Superior temporal gyrus (tissue), 1 donor: Measurements from ENCODE around the gene E4F1.
"Not testable (repeated sequence)": the region's sequence is repeated elsewhere in the genome, so short reads cannot be mapped to it uniquely, and the experiment has no call there.

Source experiments
- DNase-seq: peaks from one replicate; pipeline ENCODE4 v3.0.0-alpha.2; 2016; ENCODE audit errors: extremely low spot score

The E4F1 gene

GRCh38 chr16:2190002-2190658, 33.3 kb upstream of the E4F1 start:
- no peak for DNase-seq

DNA sequence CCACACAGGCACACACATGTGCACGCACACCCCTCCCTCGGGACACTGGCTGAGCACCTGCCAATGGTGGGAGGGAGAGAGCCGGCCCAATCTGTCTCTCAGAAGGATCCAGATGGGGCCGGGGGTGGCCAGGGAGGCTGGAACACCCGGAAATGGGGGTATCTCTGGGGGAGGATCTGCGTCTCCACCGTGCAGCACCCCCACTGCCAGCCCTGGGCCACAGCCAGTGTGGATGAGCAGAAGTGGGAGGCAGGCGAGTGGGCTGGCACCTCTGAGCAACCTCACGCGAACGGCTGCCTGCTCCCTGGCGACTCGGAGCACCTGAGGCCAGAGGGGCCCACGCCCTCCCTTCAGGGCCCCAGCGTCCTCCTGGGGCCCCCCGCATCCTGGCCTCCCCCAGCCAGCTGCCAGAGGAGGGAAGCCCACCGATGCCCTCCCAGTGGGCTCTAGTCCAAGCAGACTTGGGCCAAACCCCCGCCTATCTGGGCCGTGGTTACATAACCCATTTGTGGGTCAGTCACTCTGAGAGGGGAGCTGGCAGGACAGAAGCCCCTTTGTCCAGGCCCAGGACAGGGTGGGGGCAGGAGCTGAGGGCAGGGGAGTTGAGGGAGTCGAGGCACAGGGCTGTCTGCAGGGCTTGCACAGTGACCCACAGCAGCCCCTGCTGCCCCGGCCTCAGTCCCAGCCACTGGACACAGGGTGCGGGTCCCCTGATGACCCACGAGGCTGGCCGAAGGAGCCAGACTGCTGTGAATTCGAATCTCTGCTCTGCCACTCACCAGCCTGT, 32.5 kb upstream of the E4F1 start:
- DNase-seq: peak; percentile 41

DNA sequence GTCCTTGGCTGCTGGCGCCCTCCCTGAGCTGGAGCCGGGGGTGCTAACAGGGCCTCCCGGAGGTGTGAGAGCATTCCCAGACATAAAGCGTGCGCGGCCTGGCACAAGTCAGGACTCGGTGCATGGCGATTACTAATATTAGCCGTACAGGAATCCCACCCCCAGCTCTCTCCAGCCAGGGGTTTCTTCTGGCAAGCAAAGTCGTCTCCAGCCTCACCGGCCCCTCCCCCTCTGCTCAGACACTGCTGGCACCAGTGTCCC, 32.0 kb upstream of the E4F1 start:
- no peak for DNase-seq

DNA sequence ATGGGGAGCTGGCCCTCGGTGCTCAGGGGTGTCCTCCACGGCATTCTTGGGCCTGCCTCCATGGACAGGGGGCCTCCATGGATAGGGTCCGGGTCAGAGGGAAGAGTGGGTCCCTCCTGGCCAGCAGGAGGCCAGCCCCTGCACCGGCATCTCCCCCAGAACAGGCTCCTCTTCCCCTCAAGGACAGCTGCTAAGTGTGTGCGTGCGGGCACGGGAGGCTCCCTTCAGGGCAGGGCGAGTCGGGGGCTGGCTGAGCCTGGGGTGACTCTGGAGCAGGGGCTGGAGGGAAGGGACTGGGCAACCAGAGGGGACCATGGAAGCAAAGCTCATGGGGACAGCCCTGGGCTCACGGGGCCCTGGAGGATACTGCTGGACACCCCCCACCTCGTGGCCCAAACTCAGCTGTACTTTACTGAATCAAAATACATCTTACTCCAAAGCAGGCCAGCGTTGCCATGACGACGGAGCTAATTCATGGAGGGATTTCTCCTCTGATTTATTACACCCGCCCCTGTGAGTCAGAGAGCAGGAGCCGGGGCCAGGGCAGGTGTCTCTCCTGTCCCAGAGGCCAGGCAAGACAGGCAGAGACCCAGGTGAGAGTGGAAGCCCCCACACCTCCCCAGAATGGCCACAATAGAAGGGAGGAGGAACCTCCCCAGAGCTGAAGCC, 29.1 kb upstream of the E4F1 start:
- peak; percentile 31 for DNase-seq

DNA sequence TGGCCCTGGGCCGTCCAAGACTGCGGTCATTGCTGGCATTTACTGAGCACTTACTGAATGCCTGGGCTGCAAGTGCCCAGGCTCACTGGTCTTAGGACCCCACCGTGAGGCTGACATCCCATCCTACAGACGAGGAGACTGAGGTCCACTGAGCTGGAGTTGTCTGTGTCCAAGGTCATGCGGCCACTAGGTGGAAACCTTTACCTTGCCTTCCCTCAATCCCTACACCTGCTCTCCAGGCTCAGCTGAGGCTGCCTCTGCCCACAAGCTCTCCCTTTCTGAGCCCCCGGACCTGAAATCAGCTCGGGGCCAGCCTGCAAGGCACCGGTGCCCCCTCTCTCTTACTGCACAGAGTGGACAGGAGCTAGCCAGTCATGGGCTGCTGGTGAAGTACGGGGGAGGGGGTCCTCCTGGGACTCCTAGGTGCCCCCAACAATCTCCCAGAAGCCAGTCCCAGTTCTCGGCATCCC, 28.5 kb upstream of the E4F1 start:
- DNase-seq: peak; percentile 16

DNA sequence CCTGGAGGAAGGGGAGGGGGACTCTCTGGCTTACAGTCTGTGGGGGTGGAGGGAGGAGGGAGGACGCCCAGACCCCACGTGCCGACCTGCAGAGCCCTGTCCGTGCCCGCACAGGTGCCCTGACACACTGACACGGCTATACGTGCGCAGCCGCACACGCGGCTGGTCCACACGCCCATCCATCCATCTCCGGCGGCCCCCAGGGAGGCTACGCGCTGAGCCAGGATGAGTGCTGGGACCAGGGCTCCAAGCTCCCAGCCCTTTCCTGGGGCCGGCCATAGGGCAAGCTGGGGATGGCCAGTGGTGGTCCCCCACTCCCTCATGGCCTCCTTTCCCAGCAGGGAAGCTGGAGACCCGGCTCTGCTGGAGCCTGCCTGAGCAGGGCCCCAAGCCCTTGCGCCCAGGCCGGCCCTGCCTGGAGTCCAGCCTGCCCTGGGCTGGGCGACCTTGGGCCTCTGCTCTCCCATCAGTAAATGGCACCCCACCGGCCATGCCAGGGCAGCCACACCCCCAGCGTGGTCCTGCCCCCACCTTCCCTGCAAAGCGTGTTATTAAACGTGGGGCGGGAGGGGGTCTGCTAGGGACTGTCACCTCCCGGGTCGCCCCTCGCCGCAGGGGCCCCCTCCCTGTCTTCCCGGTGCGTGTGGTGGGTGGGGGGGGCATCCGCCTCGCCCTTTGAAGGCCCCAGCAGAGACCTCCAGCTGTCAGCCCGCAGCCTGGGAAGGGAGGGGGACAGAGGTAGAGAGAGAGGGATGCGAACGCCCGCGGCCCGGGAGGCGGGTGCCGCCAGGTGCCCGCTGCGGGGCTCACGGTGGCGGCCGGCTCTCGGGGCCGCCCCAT, 27.8 kb upstream of the E4F1 start:
- no peak for DNase-seq

DNA sequence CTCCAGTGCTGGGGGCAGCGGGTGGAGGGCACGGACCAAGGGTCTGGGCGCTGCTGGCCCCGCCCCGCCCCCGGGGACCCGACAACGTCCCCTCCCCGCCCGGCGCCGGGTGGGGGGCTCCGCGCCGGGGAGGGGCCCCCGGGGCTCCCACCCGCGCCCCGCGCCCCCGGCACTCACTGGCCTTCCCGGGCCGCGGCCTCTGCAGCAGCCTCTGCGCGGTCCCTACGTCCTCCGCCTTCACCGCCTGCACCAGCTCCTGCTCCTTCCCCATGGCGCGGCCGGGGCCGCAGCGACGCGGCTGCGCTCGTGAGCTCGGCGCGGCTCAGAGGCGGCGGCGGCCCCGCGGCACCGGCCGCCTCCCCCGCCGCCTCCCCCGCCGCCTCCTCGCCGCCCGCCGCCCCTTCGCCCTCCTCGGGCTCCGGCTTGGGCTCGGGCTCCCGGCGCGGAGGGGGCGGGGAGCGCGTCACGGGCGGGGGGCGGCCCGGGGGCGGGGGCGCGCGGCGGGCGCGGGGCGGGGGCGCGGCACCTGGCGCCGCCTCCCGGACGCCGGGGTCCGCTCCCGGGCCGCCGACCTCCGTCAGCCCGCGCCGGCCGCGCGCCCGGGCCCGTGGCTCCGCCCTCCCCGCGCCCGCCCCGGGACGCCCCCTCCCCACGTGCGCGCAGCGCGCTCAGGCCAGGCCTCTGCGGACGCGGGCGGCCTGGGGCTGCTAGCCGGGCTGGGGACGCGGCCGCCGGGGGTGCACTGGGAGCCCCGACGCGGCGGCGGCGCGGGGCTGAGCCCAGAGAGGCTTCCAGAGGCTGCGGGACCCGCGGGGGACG, 27.0 kb upstream of the E4F1 start, which contains the start of gene CASKIN1:
CASKIN1 (minus strand) TSS at position 444 of the 819 bp plus-strand sequence; CDS start at position 271, 173 bp downstream.
- no peak for DNase-seq

DNA sequence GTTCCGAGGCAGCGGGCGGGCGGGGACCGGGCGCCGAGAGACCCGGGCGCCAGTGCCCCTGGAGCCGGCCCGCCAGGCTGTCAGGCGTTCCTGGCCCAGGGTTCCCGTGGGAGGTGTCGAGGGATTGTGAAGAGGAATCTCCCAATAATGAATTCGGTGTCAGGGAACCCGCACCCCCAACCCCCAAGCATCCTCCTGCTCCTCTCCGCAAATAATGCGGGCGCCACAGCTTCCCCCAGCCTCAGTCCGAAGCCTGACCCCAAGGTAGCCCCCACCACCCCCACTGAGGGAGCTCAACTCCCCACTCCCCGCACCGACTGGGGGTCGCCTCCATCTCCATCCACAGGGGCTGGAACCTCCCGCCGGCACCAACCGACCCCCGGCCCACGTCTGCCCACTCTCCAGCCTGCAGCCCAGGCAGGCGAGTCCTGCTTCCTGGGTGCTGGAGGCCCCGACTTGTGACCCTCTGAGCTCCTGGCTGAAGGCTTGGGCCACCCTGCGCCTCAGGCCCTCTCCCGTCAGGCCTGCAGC, 26.3 kb upstream of the E4F1 start:
- DNase-seq: no peak

DNA sequence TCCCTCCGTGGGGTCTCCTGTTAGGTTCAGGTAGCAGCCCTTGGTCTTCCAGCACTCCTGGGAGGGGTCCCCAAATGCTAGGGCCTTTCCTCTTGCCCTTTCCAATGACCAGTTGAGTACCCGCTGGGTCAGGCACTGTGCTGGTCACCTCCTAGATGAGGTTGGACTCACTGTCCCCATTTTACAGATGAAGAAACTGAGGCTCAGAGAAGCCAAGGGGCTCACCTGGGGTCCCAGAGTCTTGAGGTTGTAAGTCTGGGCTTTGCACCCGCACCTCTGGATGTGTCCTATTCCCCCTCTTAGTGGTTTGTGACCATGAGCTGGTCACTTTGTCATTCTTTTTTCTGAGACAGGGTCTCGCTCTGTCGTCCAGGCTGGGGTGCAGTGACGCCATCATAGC, 25.6 kb upstream of the E4F1 start:
- no peak for DNase-seq

DNA sequence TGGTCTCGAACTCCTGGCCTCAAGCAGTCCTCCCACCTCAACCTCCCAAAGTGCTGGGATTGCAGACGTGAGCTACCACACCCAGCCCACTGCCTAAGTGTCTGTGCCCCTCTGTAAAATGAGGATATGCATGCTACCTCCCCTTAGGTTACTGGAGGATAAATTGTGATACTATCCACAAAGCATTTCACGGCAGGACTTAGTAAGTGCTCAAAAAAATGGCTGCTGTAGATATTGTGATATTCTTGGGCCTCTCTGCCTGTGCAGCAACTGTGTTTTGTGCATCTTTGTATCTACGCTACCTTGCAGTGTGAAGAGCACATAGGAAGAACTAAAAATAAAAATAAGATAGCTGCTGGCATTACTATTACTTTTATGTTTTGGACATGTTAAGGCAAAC, 25.1 kb upstream of the E4F1 start:
- DNase-seq: no peak

GRCh38 chr16:2199095-2199494, 24.3 kb upstream of the E4F1 start:
- no peak for DNase-seq

GRCh38 chr16:2199621-2200139, 23.7 kb upstream of the E4F1 start:
- no peak for DNase-seq

GRCh38 chr16:2200313-2200712, 23.1 kb upstream of the E4F1 start:
- no peak for DNase-seq

DNA sequence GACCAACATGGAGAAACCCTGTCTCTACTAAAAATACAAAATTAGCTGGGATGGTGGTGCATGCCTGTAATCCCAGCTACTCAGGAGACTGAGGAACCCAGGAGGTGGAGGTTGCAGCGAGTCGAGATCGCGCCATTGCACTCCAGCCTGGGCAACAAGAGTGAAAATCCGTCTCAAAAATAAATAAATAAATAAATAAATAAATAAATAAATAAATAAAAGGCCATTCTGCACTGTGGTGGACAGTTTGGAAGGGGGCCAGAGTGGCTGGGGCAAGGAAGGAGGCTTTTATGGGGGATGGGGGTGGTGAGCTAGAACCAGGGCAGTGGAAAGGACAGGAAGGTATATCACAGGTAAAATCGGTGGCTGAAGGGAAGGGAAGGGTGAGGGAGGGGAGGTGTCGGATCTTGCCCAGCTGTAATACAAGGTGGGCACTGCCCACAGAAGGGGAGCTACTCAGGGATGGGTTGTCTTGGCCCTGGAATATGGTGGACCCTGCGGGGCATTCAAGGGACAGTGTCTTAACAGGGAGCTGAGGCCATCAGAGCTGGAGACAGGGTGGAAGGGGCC, 20.2 kb upstream of the E4F1 start:
- DNase-seq: not testable (repeated sequence)

DNA sequence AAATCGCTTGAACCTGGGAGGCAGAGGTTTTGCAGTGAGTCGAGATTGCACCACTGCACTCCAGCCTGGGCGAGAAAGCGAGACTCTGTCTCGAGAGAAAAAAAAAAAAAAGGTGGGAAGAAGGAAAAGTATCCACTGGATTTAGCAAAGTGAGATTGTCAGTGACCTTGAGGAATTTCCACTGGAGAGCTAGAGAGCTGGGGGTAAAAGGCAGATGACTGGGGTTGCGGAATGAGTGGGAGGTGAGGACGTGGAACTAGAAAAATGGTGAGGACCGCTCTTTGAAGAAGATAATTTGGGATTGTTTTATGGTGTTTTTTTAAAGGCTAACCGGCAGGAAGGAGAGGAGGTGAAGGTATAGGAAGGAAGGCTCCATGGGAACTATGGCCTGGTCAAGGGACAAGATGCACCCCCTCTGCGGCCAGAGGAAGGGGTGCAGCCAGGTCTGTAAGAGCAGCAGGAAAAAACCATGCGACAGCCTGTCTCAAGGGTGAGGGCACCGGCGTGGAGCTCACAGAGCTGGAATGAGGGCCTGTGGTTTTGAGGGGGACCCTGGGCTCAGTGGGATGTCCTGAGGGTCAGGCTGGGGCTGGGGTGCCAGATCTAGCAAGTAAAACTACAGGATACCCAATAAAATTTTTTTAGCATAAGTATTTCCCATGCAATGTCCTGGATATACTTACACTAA, 18.8 kb upstream of the E4F1 start:
- no peak for DNase-seq

- peak; percentile 87 for DNase-seq
Observed at GRCh38 chr16:2205104-2205966, 18.1 kb upstream of the E4F1 start, which contains the start of gene MLST8. MLST8 (plus strand) TSS chr16:2205454; CDS start chr16:2206086, 632 bp downstream.

DNA sequence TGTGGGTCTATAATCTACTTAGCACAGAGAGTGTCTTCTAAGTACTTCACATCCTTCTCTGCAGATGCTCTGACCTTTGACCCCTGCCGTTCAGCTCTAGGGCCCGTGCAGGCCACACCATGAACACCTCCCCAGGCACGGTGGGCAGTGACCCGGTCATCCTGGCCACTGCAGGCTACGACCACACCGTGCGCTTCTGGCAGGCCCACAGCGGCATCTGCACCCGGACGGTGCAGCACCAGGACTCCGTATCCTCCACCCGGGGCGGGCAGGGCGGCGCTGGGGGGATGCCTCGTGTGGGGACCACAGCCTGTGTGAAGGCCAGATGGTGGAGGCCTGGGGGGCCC, 17.5 kb upstream of the E4F1 start:
- DNase-seq: no peak

DNA sequence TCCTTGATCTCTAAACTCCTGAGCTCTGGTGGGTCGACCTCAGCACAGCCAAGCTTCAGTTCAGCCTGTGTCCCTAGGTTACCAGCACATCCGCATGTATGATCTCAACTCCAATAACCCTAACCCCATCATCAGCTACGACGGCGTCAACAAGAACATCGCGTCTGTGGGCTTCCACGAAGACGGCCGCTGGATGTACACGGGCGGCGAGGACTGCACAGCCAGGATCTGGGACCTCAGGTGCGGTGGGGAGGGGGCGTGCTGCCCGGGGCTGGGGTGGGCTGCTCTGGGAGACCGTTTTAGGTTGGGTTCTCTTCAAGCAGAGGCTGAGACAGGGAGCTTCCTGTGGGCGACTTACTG, 17.0 kb upstream of the E4F1 start:
- DNase-seq: no peak
